Measurements from ENCODE around the gene ZNF174. TPM values are rescaled to one million over a fixed set of nuclear protein-coding genes. Genes with fewer than 3 reads are reported as not detected.

Gene ZNF174
- total RNA-seq, 1 donor from 2014 or later = 9.0 TPM

DNA sequence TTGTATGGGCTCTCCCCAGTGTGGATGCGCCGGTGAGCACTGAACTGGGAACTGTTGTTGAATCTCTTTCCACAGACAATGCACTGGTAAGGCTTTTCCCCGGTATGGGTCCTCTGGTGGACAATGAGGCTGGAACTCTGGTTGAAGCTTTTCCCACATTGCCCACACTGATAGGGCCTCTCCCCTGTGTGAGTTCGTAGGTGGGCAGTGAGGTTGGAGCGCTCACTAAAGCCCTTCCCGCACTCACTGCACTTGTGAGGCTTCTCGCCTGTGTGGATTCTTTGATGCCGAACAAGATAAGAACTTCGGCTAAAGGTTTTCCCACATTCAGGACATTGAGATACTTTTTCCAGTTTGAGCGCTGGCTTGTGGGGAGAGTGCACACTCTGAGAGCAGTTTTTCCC, 18.0 kb upstream of the ZNF174 start:
- Histone ChIP-seq H3K36me3 (peaks cover 36% of the 10 kb centered on the region), H3K4me3 (no peak overlapping the region), H3K9me3 (peaks cover 88% of the 10 kb centered on the region), H3K27ac (no peak overlapping the region), H3K27me3 (ENCODE audit: low read depth) (no peaks in the 10 kb centered on the region), H3K4me1 (no peaks in the 10 kb centered on the region)
- intact Hi-C loops (cut with DNase I) = no loop called here
- ATAC-seq = no peak
- DNase-seq = no peak
- TF ChIP-seq CTCF (IDR thresholded peaks at IDR 0.05) = no peak

GRCh38 chr16:3388325-3388724, 12.7 kb upstream of the ZNF174 start:
- Histone ChIP-seq H3K9me3 (peaks cover 81% of the 10 kb centered on the region), H3K27me3 (ENCODE audit: low read depth) (no peaks in the 10 kb centered on the region), H3K27ac (no peak overlapping the region), H3K36me3 (peaks cover 72% of the 10 kb centered on the region), H3K4me1 (no peaks in the 10 kb centered on the region), H3K4me3 (no peak overlapping the region)
- ATAC-seq (no peak), DNase-seq (no peak)
- intact Hi-C loops (cut with DNase I) = no loop called here
- no peak for TF ChIP-seq CTCF (IDR thresholded peaks at IDR 0.05)

DNA sequence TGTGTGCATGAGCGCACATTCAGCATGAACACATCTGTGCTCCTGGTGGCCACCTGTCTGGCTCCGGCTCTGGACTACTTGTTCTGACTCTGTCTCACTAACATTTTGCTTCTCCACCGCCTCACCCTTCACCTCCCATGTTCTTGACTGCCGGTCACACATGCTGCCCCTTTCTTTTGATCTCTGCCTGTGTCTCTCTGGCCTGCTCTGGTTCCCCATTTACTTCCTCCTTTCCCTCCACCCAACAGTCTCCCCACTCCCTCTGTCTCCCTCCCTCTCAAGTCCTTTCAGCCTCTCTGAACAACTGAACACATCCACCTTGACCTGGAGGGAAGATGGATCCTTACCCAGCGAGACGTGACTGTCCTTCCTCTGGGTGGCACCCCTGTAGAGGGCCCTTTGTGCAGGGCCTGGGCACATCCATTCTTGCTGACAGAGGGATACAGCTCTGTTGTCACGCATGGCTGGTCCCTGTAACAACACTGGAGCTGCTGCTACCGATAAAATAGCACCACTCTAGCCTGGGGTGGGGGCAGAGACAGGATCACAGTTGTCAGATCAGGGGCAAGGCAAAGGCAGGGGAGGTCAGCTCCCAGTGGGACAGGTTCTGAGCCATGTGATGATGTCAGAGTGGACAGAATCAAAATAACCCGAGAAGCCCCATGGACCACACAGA, 11.2 kb upstream of the ZNF174 start:
- Histone ChIP-seq H3K27me3 (ENCODE audit: low read depth) (no peaks in the 10 kb centered on the region), H3K36me3 (peaks cover 71% of the 10 kb centered on the region), H3K4me3 (no peak overlapping the region), H3K27ac (no peak overlapping the region), H3K4me1 (no peaks in the 10 kb centered on the region), H3K9me3 (peaks cover 70% of the 10 kb centered on the region)
- no peak for TF ChIP-seq CTCF (IDR thresholded peaks at IDR 0.05)
- no peak for ATAC-seq
- intact Hi-C loops (cut with DNase I) = no loop called here
- no peak for DNase-seq

DNA sequence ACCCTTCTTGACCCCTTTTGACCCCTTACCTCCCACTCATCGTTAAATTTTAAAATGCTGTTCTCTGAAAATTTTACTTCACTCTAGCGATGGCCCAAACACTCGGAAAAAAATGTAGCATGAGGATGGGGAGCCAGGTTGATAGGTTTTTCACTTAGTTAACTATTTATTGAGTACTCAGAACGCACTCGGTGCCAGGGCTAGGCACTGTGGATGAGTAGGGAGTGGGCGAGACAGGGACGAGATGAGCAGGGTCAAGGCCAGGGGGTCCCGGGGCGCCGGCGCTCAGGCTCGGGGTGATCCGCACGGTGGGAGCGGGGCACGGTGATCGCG, 603 bp upstream of the ZNF174 start:
- no peak for TF ChIP-seq CTCF (IDR thresholded peaks at IDR 0.05)
- peak overlapping the region; percentile 89 for H3K27ac ChIP-seq

DNA sequence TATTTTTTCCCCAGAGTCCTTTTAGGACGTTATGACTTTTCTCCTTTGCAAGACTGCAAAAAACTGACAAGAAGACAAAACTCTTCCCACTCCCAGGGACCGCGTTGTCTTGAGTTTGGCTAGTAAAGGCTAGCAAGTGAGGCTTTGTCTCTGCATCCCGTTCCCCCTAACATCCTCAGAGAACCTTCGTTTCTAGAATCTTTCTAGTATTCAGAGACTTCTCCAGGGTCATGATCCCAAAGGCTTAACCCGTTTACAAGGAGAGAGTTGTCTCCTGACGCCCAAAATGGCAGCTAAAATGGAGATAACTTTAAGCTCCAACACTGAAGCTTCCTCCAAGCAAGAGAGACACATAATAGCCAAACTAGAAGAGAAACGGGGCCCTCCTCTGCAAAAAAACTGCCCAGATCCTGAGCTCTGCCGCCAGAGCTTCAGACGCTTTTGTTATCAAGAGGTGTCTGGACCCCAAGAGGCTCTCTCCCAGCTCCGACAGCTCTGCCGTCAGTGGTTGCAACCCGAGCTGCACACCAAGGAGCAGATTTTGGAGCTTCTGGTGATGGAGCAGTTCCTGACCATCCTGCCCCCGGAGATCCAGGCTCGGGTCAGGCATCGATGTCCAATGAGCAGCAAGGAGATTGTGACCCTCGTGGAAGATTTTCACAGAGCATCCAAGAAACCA, 843 bp downstream of the ZNF174 start:
- no peak for TF ChIP-seq CTCF (IDR thresholded peaks at IDR 0.05)
- Histone ChIP-seq H3K27me3 (ENCODE audit: low read depth) (no peaks in the 10 kb centered on the region), H3K36me3 (peaks cover 34% of the 10 kb centered on the region), H3K4me1 (peaks cover 27% of the 10 kb centered on the region), H3K4me3 (peak overlapping the region; percentile 89), H3K27ac (peak overlapping the region; percentile 89), H3K9me3 (peaks cover 35% of the 10 kb centered on the region)
- ATAC-seq (no peak), DNase-seq (no peak)
- intact Hi-C loops (cut with DNase I) = no loop called here

More for the DNA sequence above, 603 bp upstream of the ZNF174 start:
- Histone ChIP-seq H3K36me3 (peaks cover 34% of the 10 kb centered on the region), H3K9me3 (peaks cover 21% of the 10 kb centered on the region), H3K27me3 (ENCODE audit: low read depth) (no peaks in the 10 kb centered on the region), H3K4me1 (peaks cover 27% of the 10 kb centered on the region), H3K4me3 (peak overlapping the region; percentile 89)
- intact Hi-C loops (cut with DNase I) = no loop called here
- ATAC-seq (no peak), DNase-seq (no peak)
